Endothelial cell of umbilical vein (primary cell): Measurements from ENCODE around the gene ZRANB1. TPM values are rescaled to one million over a fixed set of nuclear protein-coding genes. Genes with fewer than 3 reads are reported as not detected.

Experiments
- BruUV-seq: library from RNA; stranded (reverse); fragments of 400-500 nt; replicated peaks from 2 replicates; lab custom pipeline; 2021; lab: Mats Ljungman, UMichigan
- CTCF ChIA-PET: fragments of 300-600, 350-600 bp; sonication (Branson Sonifier 250); formaldehyde crosslinking; loops from one replicate; lab custom pipeline; 2021; ENCODE audit warnings: antibody characterized with exemption, inconsistent platforms; lab: Charles Lee
- POLR2A ChIA-PET: fragments of 300-600, 350-600 bp; sonication (Branson Sonifier 250); formaldehyde crosslinking; loops from one replicate; lab custom pipeline; 2021; ENCODE audit warnings: antibody characterized with exemption, inconsistent platforms; lab: Charles Lee
- DNase-seq: peaks from one replicate; pipeline ENCODE4 v3.0.0-alpha.2; 2011; ENCODE audit warnings: low read depth, low spot score
- FAIRE-seq: peaks from 2 replicates; lab custom pipeline; 2011; peaks lifted over from hg19 to GRCh38; lab: Jason Lieb, UNC
- H2AFZ ChIP-seq: 2 replicates; pipeline ENCODE4 v1.6.0; 2012; ENCODE audit warnings: low read depth, low read length, control low read depth, inconsistent platforms
- H3K27ac ChIP-seq: 2 replicates; pipeline ENCODE4 v1.5.1; 2011; ENCODE audit warnings: low read depth, mild to moderate bottlenecking, control low read depth, low read length, moderate library complexity; ENCODE audit not compliant: insufficient read depth
- H3K27me3 ChIP-seq, 2 experiments: 2 replicates each; pipeline versions ENCODE4 v1.6.0 to v1.6.1; 2011; ENCODE audit warnings: low read length in 2 of 2, mixed read lengths in 1 of 2; ENCODE audit not compliant: control insufficient read depth in 2 of 2, insufficient read depth in 2 of 2
- H3K36me3 ChIP-seq, 2 experiments: 2 replicates in 1 of 2; 3 replicates in 1 of 2; pipeline ENCODE4 v1.5.1; 2011; ENCODE audit warnings: low read length in 2 of 2, mild to moderate bottlenecking in 1 of 2, moderate library complexity in 1 of 2; ENCODE audit not compliant: control insufficient read depth in 2 of 2, insufficient read depth in 2 of 2; ENCODE audit errors: extremely low read depth in 1 of 2
- H3K4me1 ChIP-seq: 3 replicates; pipeline ENCODE4 v1.5.1; 2011; ENCODE audit warnings: mild to moderate bottlenecking, low read length; ENCODE audit not compliant: control insufficient read depth, insufficient read depth; ENCODE audit errors: extremely low read depth
- H3K4me2 ChIP-seq: 2 replicates; pipeline ENCODE4 v1.6.1; 2011; ENCODE audit warnings: low read length, control low read depth, mixed read lengths; ENCODE audit not compliant: insufficient read depth
- H3K4me3 ChIP-seq, 3 experiments: fragments of 200-600 bp in 1 of 3; sonication (generic), shearing (Covaris generic) in 1 of 3; replicated peaks in 1 of 3; 2 replicates each; pipeline ENCODE4 v1.5.1; 2011 to 2016; ENCODE audit warnings: control low read depth in 3 of 3, low read length in 3 of 3, mild to moderate bottlenecking in 2 of 3, inconsistent platforms in 1 of 3, low read depth in 1 of 3, moderate library complexity in 1 of 3; ENCODE audit not compliant: insufficient read depth in 1 of 3
- H3K79me2 ChIP-seq: 2 replicates; pipeline ENCODE4 v1.6.0; 2012; ENCODE audit warnings: low read length, inconsistent platforms; ENCODE audit not compliant: control insufficient read depth, insufficient read depth
- H3K9ac ChIP-seq: replicated peaks from 2 replicates; pipeline ENCODE3; 2011; ENCODE audit warnings: low read length, control low read depth; ENCODE audit not compliant: insufficient read depth; ENCODE audit errors: extremely low read depth
- H3K9me1 ChIP-seq: replicated peaks from 3 replicates; pipeline ENCODE4 v1.6.0; 2011; ENCODE audit warnings: mild to moderate bottlenecking, low read length; ENCODE audit not compliant: control insufficient read depth, insufficient read depth; ENCODE audit errors: extremely low read depth
- H3K9me3 ChIP-seq: replicated peaks from 2 replicates; pipeline ENCODE4 v1.5.1; 2012; ENCODE audit warnings: low read length, inconsistent platforms; ENCODE audit not compliant: control insufficient read depth, insufficient read depth
- H4K20me1 ChIP-seq: replicated peaks from 2 replicates; pipeline ENCODE3; 2011; ENCODE audit warnings: mild to moderate bottlenecking, low read length; ENCODE audit not compliant: control insufficient read depth, insufficient read depth; ENCODE audit errors: extremely low read depth
- CTCF ChIP-seq, 2 donors: IDR thresholded peaks; 1 replicate in 1 of 2; 2 replicates in 1 of 2; pipeline ENCODE4 v1.5.1; 2011; ENCODE audit warnings: low read length in 2 of 2, mild to moderate bottlenecking in 2 of 2, moderate library complexity in 2 of 2, control low read depth in 1 of 2, inconsistent platforms in 1 of 2, low read depth in 1 of 2; ENCODE audit not compliant: insufficient read depth in 1 of 2; ENCODE audit errors: extremely low read depth in 1 of 2
- EZH2 ChIP-seq: IDR thresholded peaks from 2 replicates; pipeline ENCODE4 v1.6.1; 2012; ENCODE audit warnings: borderline replicate concordance, low read depth, mild to moderate bottlenecking, moderate library complexity, low read length, inconsistent platforms; ENCODE audit not compliant: severe bottlenecking
- FOS ChIP-seq: IDR thresholded peaks from 2 replicates; pipeline ENCODE4 v1.6.1; 2011; ENCODE audit warnings: mild to moderate bottlenecking, low read length, moderate library complexity, borderline replicate concordance; ENCODE audit not compliant: insufficient read depth
- GATA2 ChIP-seq: IDR thresholded peaks from 2 replicates; pipeline ENCODE4 v1.7.0; 2011; ENCODE audit warnings: low read depth, mild to moderate bottlenecking, moderate library complexity, mixed read lengths, low read length; ENCODE audit not compliant: insufficient read length, insufficient read depth
- JUN ChIP-seq: IDR thresholded peaks from 2 replicates; pipeline ENCODE4 v1.6.1; 2011; ENCODE audit warnings: borderline replicate concordance, low read depth; ENCODE audit not compliant: insufficient read length, insufficient read depth
- MAX ChIP-seq: IDR thresholded peaks from 2 replicates; pipeline ENCODE4 v1.6.1; 2011; ENCODE audit not compliant: insufficient read depth, insufficient read length
- MYC ChIP-seq: IDR thresholded peaks from one replicate; pipeline ENCODE4 v1.6.1; 2011; ENCODE audit warnings: mild to moderate bottlenecking, low read depth, low read length
- POLR2A ChIP-seq: IDR thresholded peaks from 2 replicates; pipeline ENCODE4 v1.6.1; 2012; ENCODE audit warnings: low read depth, mild to moderate bottlenecking, control low read depth, low read length
- POLR2AphosphoS5 ChIP-seq: IDR thresholded peaks from 2 replicates; pipeline ENCODE4 v1.6.1; 2012; ENCODE audit warnings: low read depth, mild to moderate bottlenecking, control low read depth, low read length, moderate library complexity; ENCODE audit not compliant: insufficient read depth
- dilution Hi-C: fragments of 300-500 bp; cut with MboI; formaldehyde crosslinking; loops from one replicate; pipeline ENCODE4 v1.15.0; 2019; ENCODE audit warnings: low sequenced_read_pairs; ENCODE audit not compliant: extremely low pct_ligation_motif_present
- intact Hi-C: fragments of 100-400 bp; cut with micrococcal nuclease; formaldehyde crosslinking; loops from one replicate; pipeline ENCODE4 v1.10.0; 2022
- polyA plus RNA-seq, 4 experiments: library from polyadenylated mRNA; depleted of rRNA in 3 of 4; stranded (reverse) in 3 of 4; unstranded in 1 of 4; fragments of >200 nt; gene quantifications; 2 replicates each; pipeline versions ENCODE4 v1.2.1 to v1.2.3, GENCODE V29; 2011 to 2012; ENCODE audit warnings: missing spikeins in 1 of 4
- total RNA-seq: library from RNA; stranded (reverse); gene quantifications from 2 replicates; pipeline ENCODE4 v1.2.3, GENCODE V29; 2021

The ZRANB1 gene
- total and polyA plus RNA-seq, 2 donors (not counting 3 experiments of a cell fraction or from before 2014, with no cell fraction given): 6.2 to 17.7 TPM

GRCh38 chr10:125020386-125020785, 78.5 kb downstream of the ZRANB1 start:
- CTCF ChIA-PET: interaction anchor here (1.3 to 1.5 kb wide), 2 partner anchors 28 to 41 kb away, joined by 4 read pairs; no protein-coding TSS in a partner anchor
- Histone ChIP-seq H3K4me3 (no peak overlapping the region), H4K20me1 (no peaks in the 10 kb centered on the region), H3K4me2 (no peak overlapping the region), H3K36me3 (peaks cover 3 to 39% of the 10 kb centered on the region in 2 experiments), H2AFZ (no peak overlapping the region), H3K27me3 (no peaks in the 10 kb centered on the region), H3K27ac (no peak overlapping the region), H3K79me2 (peaks cover 77% of the 10 kb centered on the region), H3K9me1 (no peaks in the 10 kb centered on the region), H3K9ac (no peak overlapping the region), H3K9me3 (no peaks in the 10 kb centered on the region), H3K4me1 (peaks cover 8% of the 10 kb centered on the region)
- POLR2A ChIA-PET: no interaction called here
- intact Hi-C loops: no loop called here
- no peak for FAIRE-seq
- BruUV-seq: no TSS peak
- dilution Hi-C loops: no loop called here
- TF ChIP-seq POLR2A (no peak), GATA2 (no peak), EZH2 (no peak), MYC (no peak), JUN (no peak), POLR2AphosphoS5 (no peak), CTCF (IDR thresholded peaks at IDR 0.05; ENCODE audit: extremely low read depth in 1 of 2, insufficient read depth in 1 of 2, low read depth in 1 of 2, low read length in 2 of 2) (no peak), FOS (no peak), MAX (no peak)
- DNase-seq: no peak
